ENCODE results near the gene ZDHHC11.

DNA sequence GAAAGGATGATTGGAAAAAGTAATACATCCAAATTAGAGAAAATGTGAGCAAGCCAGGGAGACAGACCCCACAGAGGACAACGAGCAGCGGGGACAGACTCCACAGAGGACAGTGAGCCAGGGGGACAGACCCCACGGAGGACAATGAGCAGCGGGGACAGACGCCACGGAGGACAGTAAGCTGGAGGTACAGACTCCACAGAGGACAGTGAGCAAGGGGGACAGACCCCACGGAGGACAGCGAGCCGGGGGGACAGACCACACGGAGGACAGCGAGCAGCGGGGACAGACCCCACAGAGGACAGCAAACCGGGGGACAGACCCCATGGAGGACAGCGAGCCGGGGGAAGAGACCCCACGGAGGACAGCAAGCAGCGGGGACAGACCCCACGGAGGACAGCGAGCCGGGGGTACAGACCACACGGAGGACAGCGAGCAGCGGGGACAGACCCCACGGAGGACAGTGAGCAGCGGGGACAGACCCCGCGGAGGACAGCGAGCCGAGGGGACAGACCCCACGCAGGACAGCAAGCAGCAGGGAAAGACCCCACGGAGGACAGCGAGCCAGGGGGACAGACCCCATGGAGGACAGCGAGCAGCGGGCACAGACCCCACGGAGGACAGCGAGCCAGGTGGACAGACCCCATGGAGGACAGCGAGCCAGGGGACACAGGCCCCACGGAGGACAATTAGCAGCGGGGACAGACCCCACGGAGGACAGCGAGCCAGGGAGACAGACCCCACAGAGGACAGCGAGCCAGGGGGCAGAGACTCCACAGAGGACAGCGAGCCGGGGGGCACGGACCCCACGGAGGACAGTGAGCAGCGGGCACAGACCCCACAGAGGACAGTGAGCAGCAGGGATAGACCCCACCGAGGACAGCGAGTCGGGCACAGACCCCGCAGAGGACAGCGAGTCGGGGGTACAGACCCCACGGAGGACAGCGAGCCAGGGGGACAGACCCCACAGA is 1.9 kb upstream of the ZDHHC11 start:
- TF ChIP-seq, protein P1, sequence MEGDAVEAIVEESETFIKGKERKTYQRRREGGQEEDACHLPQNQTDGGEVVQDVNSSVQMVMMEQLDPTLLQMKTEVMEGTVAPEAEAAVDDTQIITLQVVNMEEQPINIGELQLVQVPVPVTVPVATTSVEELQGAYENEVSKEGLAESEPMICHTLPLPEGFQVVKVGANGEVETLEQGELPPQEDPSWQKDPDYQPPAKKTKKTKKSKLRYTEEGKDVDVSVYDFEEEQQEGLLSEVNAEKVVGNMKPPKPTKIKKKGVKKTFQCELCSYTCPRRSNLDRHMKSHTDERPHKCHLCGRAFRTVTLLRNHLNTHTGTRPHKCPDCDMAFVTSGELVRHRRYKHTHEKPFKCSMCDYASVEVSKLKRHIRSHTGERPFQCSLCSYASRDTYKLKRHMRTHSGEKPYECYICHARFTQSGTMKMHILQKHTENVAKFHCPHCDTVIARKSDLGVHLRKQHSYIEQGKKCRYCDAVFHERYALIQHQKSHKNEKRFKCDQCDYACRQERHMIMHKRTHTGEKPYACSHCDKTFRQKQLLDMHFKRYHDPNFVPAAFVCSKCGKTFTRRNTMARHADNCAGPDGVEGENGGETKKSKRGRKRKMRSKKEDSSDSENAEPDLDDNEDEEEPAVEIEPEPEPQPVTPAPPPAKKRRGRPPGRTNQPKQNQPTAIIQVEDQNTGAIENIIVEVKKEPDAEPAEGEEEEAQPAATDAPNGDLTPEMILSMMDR (IDR thresholded peaks at IDR 0.05): no peak
- no peak for TF ChIP-seq POLR2A (IDR thresholded peaks at IDR 0.05)
